IPS-20b (cell line): ENCODE measurements around the gene CCR2.

Experiments
- H3K27ac ChIP-seq: one replicate; pipeline ENCODE4 v1.5.1; 2013; ENCODE audit warnings: low read length
- H3K27me3 ChIP-seq: 2 replicates; pipeline ENCODE4 v1.6.1; 2013; ENCODE audit warnings: mild to moderate bottlenecking, low read length, inconsistent platforms; ENCODE audit not compliant: insufficient read depth
- H3K36me3 ChIP-seq: 2 replicates; pipeline ENCODE4 v1.6.1; 2013; ENCODE audit warnings: low read depth, mild to moderate bottlenecking, inconsistent platforms, low read length, moderate library complexity; ENCODE audit not compliant: insufficient read depth
- H3K4me1 ChIP-seq: 2 replicates; pipeline ENCODE4 v1.6.1; 2013; ENCODE audit warnings: mild to moderate bottlenecking, control low read depth, inconsistent platforms, low read length, moderate library complexity; ENCODE audit not compliant: insufficient read depth
- H3K4me3 ChIP-seq: 2 replicates; pipeline ENCODE4 v1.5.1; 2013; ENCODE audit warnings: mild to moderate bottlenecking, low read length, inconsistent platforms
- H3K9ac ChIP-seq: 2 replicates; pipeline ENCODE4 v1.6.1; 2013; ENCODE audit warnings: low read depth, mild to moderate bottlenecking, inconsistent platforms, low read length, moderate library complexity
- H3K9me3 ChIP-seq: 2 replicates; pipeline ENCODE4 v1.6.1; 2013; ENCODE audit warnings: mild to moderate bottlenecking, low read depth, low read length, inconsistent platforms; ENCODE audit not compliant: insufficient read depth

Gene CCR2

GRCh38 chr3:46335541-46335940, 18.4 kb upstream of the CCR2 start:
- Histone ChIP-seq H3K4me3 (no peak overlapping the region), H3K27me3 (no peaks in the 10 kb centered on the region), H3K36me3 (no peaks in the 10 kb centered on the region), H3K9ac (no peak overlapping the region), H3K27ac (no peak overlapping the region), H3K4me1 (no peaks in the 10 kb centered on the region), H3K9me3 (peaks cover 23% of the 10 kb centered on the region; the same call in 1 of the 2 replicates)

- H3K9ac ChIP-seq, result no peak overlapping the region
- no peaks in the 10 kb centered on the region for H3K4me1 ChIP-seq
- no peaks in the 10 kb centered on the region for H3K36me3 ChIP-seq
- peaks cover 23% of the 10 kb centered on the region for H3K9me3 ChIP-seq
- no peak overlapping the region for H3K4me3 ChIP-seq
- H3K27ac ChIP-seq, result no peak overlapping the region
- H3K27me3 ChIP-seq, result no peaks in the 10 kb centered on the region
These were observed 16.0 kb upstream of the CCR2 start for GRCh38 chr3:46337911-46338310.

GRCh38 chr3:46338840-46339239, 15.1 kb upstream of the CCR2 start:
- Histone ChIP-seq H3K27me3 (no peaks in the 10 kb centered on the region), H3K9me3 (peaks cover 23% of the 10 kb centered on the region), H3K4me1 (no peaks in the 10 kb centered on the region), H3K4me3 (no peak overlapping the region), H3K9ac (no peak overlapping the region), H3K27ac (no peak overlapping the region), H3K36me3 (no peaks in the 10 kb centered on the region)

- Histone ChIP-seq H3K27me3 (no peaks in the 10 kb centered on the region), H3K36me3 (no peaks in the 10 kb centered on the region)
These were observed 9.4 kb upstream of the CCR2 start for GRCh38 chr3:46344476-46344875.

GRCh38 chr3:46348823-46349482, 5.0 kb upstream of the CCR2 start:
- Histone ChIP-seq H3K27me3 (no peaks in the 10 kb centered on the region), H3K27ac (no peak overlapping the region), H3K36me3 (no peaks in the 10 kb centered on the region), H3K9ac (no peak overlapping the region), H3K4me3 (no peak overlapping the region), H3K4me1 (no peaks in the 10 kb centered on the region), H3K9me3 (peaks cover 2% of the 10 kb centered on the region; the same call in 1 of the 2 replicates)

More at GRCh38 chr3:46344476-46344875, 9.4 kb upstream of the CCR2 start:
- peaks cover 7% of the 10 kb centered on the region for H3K9me3 ChIP-seq
- no peak overlapping the region for H3K27ac ChIP-seq
- no peaks in the 10 kb centered on the region for H3K4me1 ChIP-seq
- no peak overlapping the region for H3K4me3 ChIP-seq
- no peak overlapping the region for H3K9ac ChIP-seq

- H3K4me1 ChIP-seq, result no peaks in the 10 kb centered on the region
- no peaks in the 10 kb centered on the region for H3K27me3 ChIP-seq
- H3K9ac ChIP-seq, result no peak overlapping the region
- H3K9me3 ChIP-seq, result peaks cover 2% of the 10 kb centered on the region; the same call in 1 of the 2 replicates
- H3K27ac ChIP-seq, result no peak overlapping the region
- no peak overlapping the region for H3K4me3 ChIP-seq
- no peaks in the 10 kb centered on the region for H3K36me3 ChIP-seq
These were observed 4.2 kb upstream of the CCR2 start for GRCh38 chr3:46349484-46350261.

GRCh38 chr3:46350262-46350565, 3.7 kb upstream of the CCR2 start:
- Histone ChIP-seq H3K9me3 (peaks cover 2% of the 10 kb centered on the region; the same call in 1 of the 2 replicates), H3K9ac (no peak overlapping the region), H3K4me1 (no peaks in the 10 kb centered on the region), H3K4me3 (no peak overlapping the region), H3K27ac (no peak overlapping the region), H3K36me3 (no peaks in the 10 kb centered on the region), H3K27me3 (no peaks in the 10 kb centered on the region)

- Histone ChIP-seq H3K36me3 (no peaks in the 10 kb centered on the region), H3K9ac (no peak overlapping the region), H3K4me1 (no peaks in the 10 kb centered on the region), H3K9me3 (peaks cover 2% of the 10 kb centered on the region; the same call in 1 of the 2 replicates), H3K27ac (no peak overlapping the region), H3K27me3 (no peaks in the 10 kb centered on the region), H3K4me3 (no peak overlapping the region)
These were observed 2.3 kb upstream of the CCR2 start for GRCh38 chr3:46351646-46352045.

GRCh38 chr3:46353090-46353489, 821 bp upstream of the CCR2 start:
- H3K36me3 ChIP-seq, result no peaks in the 10 kb centered on the region
- no peak overlapping the region for H3K4me3 ChIP-seq
- no peaks in the 10 kb centered on the region for H3K4me1 ChIP-seq
- H3K9ac ChIP-seq, result no peak overlapping the region
- peaks cover under 1% of the 10 kb centered on the region; the same call in 1 of the 2 replicates for H3K9me3 ChIP-seq
- H3K27ac ChIP-seq, result no peak overlapping the region
- H3K27me3 ChIP-seq, result no peaks in the 10 kb centered on the region

GRCh38 chr3:46354478-46354877, 567 bp downstream of the CCR2 start:
- Histone ChIP-seq H3K27ac (no peak overlapping the region), H3K36me3 (no peaks in the 10 kb centered on the region), H3K4me1 (no peaks in the 10 kb centered on the region), H3K4me3 (no peak overlapping the region), H3K9me3 (no peaks in the 10 kb centered on the region), H3K27me3 (no peaks in the 10 kb centered on the region), H3K9ac (no peak overlapping the region)

- no peak overlapping the region for H3K9ac ChIP-seq
- no peaks in the 10 kb centered on the region for H3K9me3 ChIP-seq
- H3K4me3 ChIP-seq, result no peak overlapping the region
- no peak overlapping the region for H3K27ac ChIP-seq
- no peaks in the 10 kb centered on the region for H3K27me3 ChIP-seq
- H3K4me1 ChIP-seq, result no peaks in the 10 kb centered on the region
- H3K36me3 ChIP-seq, result no peaks in the 10 kb centered on the region
These were observed 1.1 kb downstream of the CCR2 start for GRCh38 chr3:46354984-46355383.

- Histone ChIP-seq H3K36me3 (no peaks in the 10 kb centered on the region), H3K9me3 (no peaks in the 10 kb centered on the region), H3K4me1 (no peaks in the 10 kb centered on the region), H3K4me3 (no peak overlapping the region), H3K27me3 (no peaks in the 10 kb centered on the region), H3K9ac (no peak overlapping the region), H3K27ac (no peak overlapping the region)
These were observed 2.4 kb downstream of the CCR2 start for GRCh38 chr3:46356276-46356675.
